GM12878 (cell line): ENCODE measurements around the gene LGALS3BP. TPM values are rescaled to one million over a fixed set of nuclear protein-coding genes. Genes with fewer than 3 reads are reported as not detected.

Source experiments
- ATAC-seq: fragments of 200-7000 bp; cut with Tn5 transposase; 3 replicates; pipeline ENCODE4 v1.9.1; 2020; ENCODE audit warnings: mild to moderate bottlenecking, moderate library complexity
- BruUV-seq: library from RNA; stranded (reverse); fragments of 400-500 nt; replicated peaks from 2 replicates; lab custom pipeline; 2021; lab: Mats Ljungman, UMichigan
- CTCF ChIA-PET: fragments of 300-600 bp; sonication (Branson Sonifier 250); formaldehyde crosslinking; extraction: SDS; loops from one replicate; lab custom pipeline; 2021; ENCODE audit warnings: inconsistent platforms; lab: Yijun Ruan, JAX
- POLR2A ChIA-PET: fragments of 350-600 bp; formaldehyde crosslinking; extraction: SDS; loops from one replicate; lab custom pipeline; 2021; ENCODE audit warnings: inconsistent platforms; lab: Charles Lee
- RAD21 ChIA-PET: fragments of 300-600 bp; sonication (Branson Sonifier 250); formaldehyde crosslinking; loops from one replicate; lab custom pipeline; 2023; ENCODE audit warnings: antibody characterized with exemption; ENCODE audit not compliant: unreplicated experiment; lab: Charles Lee
- SMC1A ChIA-PET: fragments of 300-600 bp; sonication (Branson Sonifier 250); formaldehyde crosslinking; loops from one replicate; lab custom pipeline; 2023; ENCODE audit not compliant: unreplicated experiment, uncharacterized antibody; lab: Charles Lee
- DNase-seq: peaks from one replicate; pipeline ENCODE4 v3.0.0-alpha.2; 2011; ENCODE audit warnings: low read depth, low spot score
- FAIRE-seq: peaks from 3 replicates; lab custom pipeline; 2011; peaks lifted over from hg19 to GRCh38; lab: Jason Lieb, UNC
- H2AFZ ChIP-seq: 2 replicates; pipeline ENCODE4 v1.6.0; 2011; ENCODE audit warnings: low read depth, low read length, control low read depth; ENCODE audit not compliant: control insufficient read depth
- H3K27ac ChIP-seq: 2 replicates; pipeline ENCODE4 v1.5.1; 2011; ENCODE audit warnings: control low read depth; ENCODE audit not compliant: control insufficient read depth, insufficient read depth
- H3K27me3 ChIP-seq, 2 experiments: replicated peaks in 1 of 2; 2 replicates each; pipeline versions ENCODE4 v1.6.0 to v1.6.1; 2011; ENCODE audit warnings: low read length in 1 of 2; ENCODE audit not compliant: control insufficient read depth in 2 of 2, insufficient read depth in 2 of 2
- H3K36me3 ChIP-seq, 2 experiments: 2 replicates each; pipeline ENCODE4 v1.5.1; 2011; ENCODE audit warnings: low read length in 1 of 2; ENCODE audit not compliant: control insufficient read depth in 2 of 2, insufficient read depth in 2 of 2
- H3K4me1 ChIP-seq: 2 replicates; pipeline ENCODE4 v1.6.1; 2011; ENCODE audit warnings: mild to moderate bottlenecking, low read length, moderate library complexity, mixed read lengths; ENCODE audit not compliant: control insufficient read depth, insufficient read depth
- H3K4me2 ChIP-seq: 2 replicates; pipeline ENCODE4 v1.6.0; 2011; ENCODE audit warnings: control low read depth; ENCODE audit not compliant: control insufficient read depth, insufficient read depth
- H3K4me3 ChIP-seq: fragments of 200-600 bp; sonication (generic); 2 replicates; pipeline ENCODE4 v1.5.1; 2016
- H3K79me2 ChIP-seq: 2 replicates; pipeline ENCODE4 v1.6.0; 2011; ENCODE audit warnings: low read length; ENCODE audit not compliant: control insufficient read depth, insufficient read depth
- H3K9ac ChIP-seq: 2 replicates; pipeline ENCODE4 v1.8.0; 2011; ENCODE audit warnings: low read length, control low read depth, mixed read lengths; ENCODE audit not compliant: control insufficient read depth, insufficient read depth
- H3K9me3 ChIP-seq: replicated peaks from 3 replicates; pipeline ENCODE4 v1.5.1; 2011; ENCODE audit warnings: mild to moderate bottlenecking, low read length; ENCODE audit not compliant: control insufficient read depth, insufficient read depth
- H4K20me1 ChIP-seq: 2 replicates; pipeline ENCODE4 v1.6.0; 2011; ENCODE audit not compliant: control insufficient read depth, insufficient read depth
- BACH1 ChIP-seq: fragments of 450-650 bp; IDR thresholded peaks from 2 replicates; pipeline ENCODE4 v1.6.1; 2017; ENCODE audit warnings: mild to moderate bottlenecking, borderline replicate concordance
- CHD2 ChIP-seq: IDR thresholded peaks from 2 replicates; pipeline ENCODE4 v1.6.1; 2011; ENCODE audit warnings: low read depth, low read length, improper control_type of control experiment, borderline replicate concordance
- ETV6 ChIP-seq, 2 experiments: fragments of 450-650 bp in 1 of 2; IDR thresholded peaks in 1 of 2; conservative IDR thresholded peaks in 1 of 2; 2 replicates each; pipeline ENCODE4 v1.6.1; 2014; ENCODE audit warnings: antibody characterized with exemption in 1 of 2, borderline replicate concordance in 1 of 2, low read depth in 1 of 2, mild to moderate bottlenecking in 1 of 2, moderate library complexity in 1 of 2
- FOXM1 ChIP-seq: IDR thresholded peaks from 2 replicates; pipeline ENCODE4 v1.6.1; 2012; ENCODE audit warnings: low read depth, mild to moderate bottlenecking, inconsistent platforms, low read length, moderate library complexity
- HCFC1 ChIP-seq: fragments of 150-350 bp; IDR thresholded peaks from 2 replicates; pipeline ENCODE4 v1.6.1; 2014; ENCODE audit warnings: low read length
- NR2C1 ChIP-seq: fragments of 450-650 bp; IDR thresholded peaks from 2 replicates; pipeline ENCODE4 v1.6.1; 2017; ENCODE audit warnings: antibody characterized with exemption, mild to moderate bottlenecking, moderate library complexity
- PBX3 ChIP-seq: IDR thresholded peaks from 2 replicates; pipeline ENCODE4 v1.6.1; 2011; ENCODE audit warnings: mild to moderate bottlenecking, low read depth, low read length, moderate library complexity; ENCODE audit not compliant: insufficient replicate concordance
- RCOR1 ChIP-seq: conservative IDR thresholded peaks from 2 replicates; pipeline ENCODE4 v1.6.1; 2012; ENCODE audit warnings: low read depth, low read length, improper control_type of control experiment
- SMC3 ChIP-seq: IDR thresholded peaks from 2 replicates; pipeline ENCODE4 v1.6.1; 2011; ENCODE audit warnings: low read length, improper control_type of control experiment, borderline replicate concordance
- SP1 ChIP-seq: IDR thresholded peaks from one replicate; pipeline ENCODE4 v1.6.1; 2011; ENCODE audit warnings: low read depth, low read length
- SREBF1 ChIP-seq: IDR thresholded peaks from 2 replicates; pipeline ENCODE4 v1.6.1; 2012; ENCODE audit warnings: mild to moderate bottlenecking, low read length
- SRF ChIP-seq, 2 experiments: IDR thresholded peaks; 2 replicates each; pipeline ENCODE4 v1.6.1; 2011; ENCODE audit warnings: low read depth in 2 of 2, low read length in 2 of 2, mild to moderate bottlenecking in 1 of 2, moderate library complexity in 1 of 2
- STAT1 ChIP-seq: fragments of 450-650 bp; conservative IDR thresholded peaks from 2 replicates; pipeline ENCODE4 v1.6.1; 2014; ENCODE audit warnings: antibody characterized with exemption, mild to moderate bottlenecking
- STAT3 ChIP-seq: IDR thresholded peaks from 2 replicates; pipeline ENCODE4 v1.6.1; 2011; ENCODE audit warnings: low read depth, low read length, improper control_type of control experiment
- ZBED1 ChIP-seq: IDR thresholded peaks from 2 replicates; pipeline ENCODE4 v1.6.1; 2016; ENCODE audit warnings: borderline replicate concordance
- ZNF384 ChIP-seq: IDR thresholded peaks from 2 replicates; pipeline ENCODE4 v1.6.1; 2012; ENCODE audit warnings: low read depth, mild to moderate bottlenecking, low read length, improper control_type of control experiment, borderline replicate concordance
- WGBS: methylation state at CpG from one replicate; pipeline ENCODE4 v1.1.6; 2016; ENCODE audit warnings: low lambda C conversion rate; ENCODE audit not compliant: insufficient replicate concordance, insufficient coverage; ENCODE audit errors: missing lambda C conversion rate; 5-methylcytosine and 5-hydroxymethylcytosine counted together
- in situ Hi-C: fragments of 300-500 bp; cut with MboI; formaldehyde crosslinking; loops from 9 replicates; pipeline ENCODE4 v1.14.3; 2018; ENCODE audit warnings: mixed read lengths
- intact Hi-C: fragments of 100-400 bp; cut with micrococcal nuclease; formaldehyde crosslinking; loops from one replicate; pipeline ENCODE4 v1.14.2; 2022; ENCODE audit not compliant: unreplicated experiment
- polyA plus RNA-seq, 11 experiments: library from polyadenylated mRNA; depleted of rRNA in 4 of 11; unstranded in 6 of 11; stranded (reverse) in 5 of 11; fragments of >200 nt; fragmentation: Nextera tagmentation in 4 of 11; fragmentation: Illumina TruSeq in 1 of 11; extraction: Ambion mirVana in 4 of 11; extraction: Trizol in 1 of 11; gene quantifications; 1 replicate in 1 of 11; 2 replicates in 10 of 11; pipeline versions ENCODE4 v1.2.1 to v1.2.3, GENCODE V29; 2011 to 2016; ENCODE audit warnings: inconsistent platforms in 2 of 11, missing spikeins in 2 of 11, low read depth in 1 of 11
- total RNA-seq, 4 experiments: library from RNA; depleted of rRNA in 3 of 4; stranded (reverse); fragments of >200 nt in 3 of 4; fragmentation: Illumina TruSeq in 1 of 4; extraction: Trizol in 1 of 4; gene quantifications; 2 replicates each; pipeline versions ENCODE4 v1.2.1 to v1.2.3, GENCODE V29; 2013 to 2021
- TF ChIP-seq, protein P1 (sequence below): fragments of 450-650 bp; IDR thresholded peaks from 2 replicates; pipeline ENCODE4 v1.6.1; 2018; ENCODE audit warnings: mild to moderate bottlenecking, low read depth, moderate library complexity; ENCODE audit not compliant: partially characterized antibody
- TF ChIP-seq, protein P2 (sequence below): fragments of 450-650 bp; IDR thresholded peaks from 2 replicates; pipeline ENCODE4 v1.6.1; 2016; ENCODE audit warnings: mild to moderate bottlenecking

LGALS3BP gene
- total and polyA plus RNA-seq, 10 of the 15 experiments (the other 5 are each of a cell fraction or from before 2014, with no cell fraction given) = 0.52 to 5.2 (median 1.9) TPM

GRCh38 chr17:79014158-79014758 lies 34.5 kb upstream of the LGALS3BP start:
- no peaks in the 10 kb centered on the region; a peak in 1 of 4 replicates for H3K27me3 ChIP-seq
- H3K9ac ChIP-seq = no peak overlapping the region
- CTCF ChIA-PET = interaction anchor here (1.5 kb wide), 1 partner anchor 22 kb away, joined by 5 read pairs; no protein-coding TSS in a partner anchor
- WGBS = 67% methylated on average over 2 of the region's 2 CpGs
- SMC1A ChIA-PET = interaction anchor here (1.6 kb wide), 1 partner anchor 28 kb away, joined by 4 read pairs; no protein-coding TSS in a partner anchor
- H3K36me3 ChIP-seq = no peaks in the 10 kb centered on the region
- RAD21 ChIA-PET = no interaction called here
- H3K27ac ChIP-seq = no peak overlapping the region
- H3K4me1 ChIP-seq = peaks cover 4% of the 10 kb centered on the region
- DNase-seq (no peak), FAIRE-seq (no peak), ATAC-seq (no peak)
- no peak overlapping the region for H2AFZ ChIP-seq
- intact Hi-C loops = no loop called here
- H3K9me3 ChIP-seq = no peaks in the 10 kb centered on the region
- POLR2A ChIA-PET = no interaction called here
- H3K4me2 ChIP-seq = no peak overlapping the region
- peaks cover 3% of the 10 kb centered on the region for H3K79me2 ChIP-seq
- H3K4me3 ChIP-seq = no peak overlapping the region
- in situ Hi-C loops = no loop called here
- BruUV-seq = no TSS peak
- no peaks in the 10 kb centered on the region for H4K20me1 ChIP-seq
- TF ChIP-seq SMC3 = no peak
- TF ChIP-seq ZNF384 = no peak
- no peak for TF ChIP-seq STAT3
- TF ChIP-seq SREBF1 = no peak
- TF ChIP-seq ETV6 (conservative IDR thresholded peaks at IDR 0.05 in 1 of 2, IDR thresholded peaks at IDR 0.05 in 1 of 2; ENCODE audit: borderline replicate concordance in 1 of 2, low read depth in 1 of 2) = no peak
- TF ChIP-seq HCFC1 = no peak
- TF ChIP-seq FOXM1 = no peak
- TF ChIP-seq SRF (IDR thresholded peaks at IDR 0.05; ENCODE audit: low read depth in 2 of 2, low read length in 2 of 2) = no peak
- TF ChIP-seq ZBED1 = no peak
- TF ChIP-seq NR2C1 = no peak
- TF ChIP-seq SP1 = no peak
- no peak for TF ChIP-seq PBX3
- TF ChIP-seq, protein P1, sequence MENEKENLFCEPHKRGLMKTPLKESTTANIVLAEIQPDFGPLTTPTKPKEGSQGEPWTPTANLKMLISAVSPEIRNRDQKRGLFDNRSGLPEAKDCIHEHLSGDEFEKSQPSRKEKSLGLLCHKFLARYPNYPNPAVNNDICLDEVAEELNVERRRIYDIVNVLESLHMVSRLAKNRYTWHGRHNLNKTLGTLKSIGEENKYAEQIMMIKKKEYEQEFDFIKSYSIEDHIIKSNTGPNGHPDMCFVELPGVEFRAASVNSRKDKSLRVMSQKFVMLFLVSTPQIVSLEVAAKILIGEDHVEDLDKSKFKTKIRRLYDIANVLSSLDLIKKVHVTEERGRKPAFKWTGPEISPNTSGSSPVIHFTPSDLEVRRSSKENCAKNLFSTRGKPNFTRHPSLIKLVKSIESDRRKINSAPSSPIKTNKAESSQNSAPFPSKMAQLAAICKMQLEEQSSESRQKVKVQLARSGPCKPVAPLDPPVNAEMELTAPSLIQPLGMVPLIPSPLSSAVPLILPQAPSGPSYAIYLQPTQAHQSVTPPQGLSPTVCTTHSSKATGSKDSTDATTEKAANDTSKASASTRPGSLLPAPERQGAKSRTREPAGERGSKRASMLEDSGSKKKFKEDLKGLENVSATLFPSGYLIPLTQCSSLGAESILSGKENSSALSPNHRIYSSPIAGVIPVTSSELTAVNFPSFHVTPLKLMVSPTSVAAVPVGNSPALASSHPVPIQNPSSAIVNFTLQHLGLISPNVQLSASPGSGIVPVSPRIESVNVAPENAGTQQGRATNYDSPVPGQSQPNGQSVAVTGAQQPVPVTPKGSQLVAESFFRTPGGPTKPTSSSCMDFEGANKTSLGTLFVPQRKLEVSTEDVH = no peak
- no peak for TF ChIP-seq RCOR1
- TF ChIP-seq CHD2 = no peak
- TF ChIP-seq, protein P2, sequence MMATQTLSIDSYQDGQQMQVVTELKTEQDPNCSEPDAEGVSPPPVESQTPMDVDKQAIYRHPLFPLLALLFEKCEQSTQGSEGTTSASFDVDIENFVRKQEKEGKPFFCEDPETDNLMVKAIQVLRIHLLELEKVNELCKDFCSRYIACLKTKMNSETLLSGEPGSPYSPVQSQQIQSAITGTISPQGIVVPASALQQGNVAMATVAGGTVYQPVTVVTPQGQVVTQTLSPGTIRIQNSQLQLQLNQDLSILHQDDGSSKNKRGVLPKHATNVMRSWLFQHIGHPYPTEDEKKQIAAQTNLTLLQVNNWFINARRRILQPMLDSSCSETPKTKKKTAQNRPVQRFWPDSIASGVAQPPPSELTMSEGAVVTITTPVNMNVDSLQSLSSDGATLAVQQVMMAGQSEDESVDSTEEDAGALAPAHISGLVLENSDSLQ = no peak
- TF ChIP-seq STAT1 = no peak
- TF ChIP-seq BACH1 = no peak
